ENCODE results near the gene HCRT.
"Not testable (repeated sequence)": the region's sequence is repeated elsewhere in the genome, so short reads cannot be mapped to it uniquely, and the experiment has no call there.

Gene HCRT

GRCh38 chr17:42197564-42198156, 12.4 kb upstream of the HCRT start:
- DNase-seq, result no peak

DNA sequence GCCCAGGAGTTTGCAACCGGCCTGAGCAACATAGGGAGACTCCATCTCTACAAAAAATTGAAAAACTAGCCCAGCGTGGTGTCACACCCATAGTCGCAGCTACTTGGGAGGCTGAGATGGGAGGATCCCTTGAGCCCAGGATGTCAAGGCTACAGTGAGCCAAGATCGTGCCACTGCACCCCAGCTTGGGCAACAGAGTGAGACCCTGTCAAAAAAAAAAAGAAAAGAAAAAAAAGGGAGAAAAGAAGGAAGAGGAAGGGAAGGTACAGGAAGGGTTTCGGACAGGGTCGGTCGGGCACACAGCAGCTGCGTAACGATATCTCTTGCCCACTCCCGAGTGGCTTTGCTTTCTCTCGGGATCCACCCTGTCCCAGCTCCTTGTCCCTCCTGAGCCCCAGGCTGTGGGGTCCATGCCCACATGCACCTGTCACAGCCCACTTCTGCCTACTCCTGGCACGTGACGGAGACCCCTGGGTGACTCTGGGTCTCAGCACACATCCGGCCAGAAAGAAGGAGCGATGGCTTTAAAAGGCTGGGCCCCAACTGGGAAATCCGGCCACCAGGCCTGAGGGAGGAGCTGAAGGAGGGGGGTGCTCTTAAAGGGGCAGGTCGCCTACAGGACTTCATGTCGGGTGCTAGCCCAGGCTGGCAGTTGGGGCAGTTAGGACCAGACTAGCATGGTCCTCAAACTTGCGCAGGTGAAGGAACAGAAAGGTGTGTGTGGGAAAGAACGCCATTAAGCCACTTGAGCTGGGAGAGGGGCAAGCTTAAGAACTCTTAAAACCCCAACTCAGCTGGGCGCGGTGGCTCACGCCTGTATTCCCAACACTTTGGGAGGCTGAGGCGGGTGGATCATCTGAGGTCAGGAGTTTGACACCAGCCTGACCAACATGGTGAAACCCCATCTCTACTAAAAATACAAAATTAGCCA, 9.0 kb upstream of the HCRT start, which contains the start of gene GHDC:
GHDC (minus strand) TSS at position 526 of the 931 bp plus-strand sequence. CDS start 913 bp downstream, outside the sequence.
- peak; percentile 79 for DNase-seq

- no peak for DNase-seq
These were observed 8.1 kb upstream of the HCRT start for GRCh38 chr17:42193216-42193968.

- no peak for DNase-seq
These were observed 7.2 kb upstream of the HCRT start for GRCh38 chr17:42192189-42193126.

DNA sequence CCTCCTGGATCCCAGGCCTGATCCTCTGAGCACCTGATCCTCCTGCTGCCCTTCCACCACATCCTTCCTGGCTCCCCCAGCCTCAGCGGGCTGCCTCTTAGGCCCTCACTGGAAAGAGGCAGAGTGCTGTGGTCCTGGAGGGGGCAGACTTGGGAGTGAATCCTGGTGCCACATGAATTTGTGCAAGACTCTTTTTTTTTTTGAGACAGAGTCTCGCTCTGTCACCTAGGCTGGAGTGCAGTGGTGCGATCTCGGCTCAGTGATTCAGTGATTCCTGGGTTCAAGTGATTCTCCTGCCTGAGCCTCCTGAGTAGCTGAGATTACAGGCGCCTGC, 6.0 kb upstream of the HCRT start:
- DNase-seq, result no peak

DNA sequence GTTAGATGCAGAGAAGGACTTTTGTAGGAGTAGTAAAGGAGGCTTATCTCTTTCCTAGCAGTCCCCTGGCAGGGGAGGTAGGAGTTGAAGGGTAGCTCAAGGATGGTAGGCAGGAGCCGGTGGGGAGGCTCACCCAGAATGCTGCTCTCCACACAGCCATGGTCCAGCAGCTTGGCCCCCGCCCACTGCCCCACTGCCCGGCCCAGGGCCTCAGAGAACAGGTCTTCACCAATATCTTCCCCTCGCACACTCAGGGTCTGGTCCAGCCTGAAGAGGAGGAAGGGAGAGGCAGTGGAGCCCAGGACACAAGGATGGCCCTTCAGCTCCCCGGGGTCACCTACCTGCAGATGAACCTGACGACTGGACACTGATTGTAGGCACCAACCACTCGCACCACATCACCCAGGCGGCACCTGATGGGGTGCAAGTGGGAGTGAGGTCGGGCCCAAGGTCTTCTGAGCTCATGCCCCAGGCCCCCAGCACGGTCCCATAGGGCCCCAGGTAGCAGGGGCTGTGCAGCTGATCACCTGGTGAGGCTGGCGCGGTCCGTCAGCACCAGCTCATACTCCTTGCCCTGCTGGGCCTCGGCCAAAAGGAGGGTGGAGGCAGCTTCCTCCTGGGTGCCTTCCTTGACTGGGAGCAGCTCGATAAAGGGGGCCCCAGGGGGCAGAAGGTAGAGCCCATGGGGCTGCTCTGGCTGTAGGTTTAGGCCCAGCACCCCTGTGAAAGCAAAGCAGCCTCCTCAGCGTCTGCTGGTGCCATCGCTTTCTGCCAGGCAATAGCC, 5.4 kb upstream of the HCRT start:
- DNase-seq, result no peak

GRCh38 chr17:42189651-42189965, 4.4 kb upstream of the HCRT start:
- DNase-seq, result no peak

GRCh38 chr17:42188749-42189650, 3.7 kb upstream of the HCRT start:
- no peak for DNase-seq

GRCh38 chr17:42187833-42188232, 2.6 kb upstream of the HCRT start:
- no peak for DNase-seq

GRCh38 chr17:42186191-42186590, 939 bp upstream of the HCRT start:
- not testable (repeated sequence) for DNase-seq

- no peak for DNase-seq
These were observed 324 bp upstream of the HCRT start for GRCh38 chr17:42185621-42185930.

- peak; percentile 72 for DNase-seq
These were observed 1.2 kb downstream of the HCRT start for GRCh38 chr17:42183741-42184711.

DNA sequence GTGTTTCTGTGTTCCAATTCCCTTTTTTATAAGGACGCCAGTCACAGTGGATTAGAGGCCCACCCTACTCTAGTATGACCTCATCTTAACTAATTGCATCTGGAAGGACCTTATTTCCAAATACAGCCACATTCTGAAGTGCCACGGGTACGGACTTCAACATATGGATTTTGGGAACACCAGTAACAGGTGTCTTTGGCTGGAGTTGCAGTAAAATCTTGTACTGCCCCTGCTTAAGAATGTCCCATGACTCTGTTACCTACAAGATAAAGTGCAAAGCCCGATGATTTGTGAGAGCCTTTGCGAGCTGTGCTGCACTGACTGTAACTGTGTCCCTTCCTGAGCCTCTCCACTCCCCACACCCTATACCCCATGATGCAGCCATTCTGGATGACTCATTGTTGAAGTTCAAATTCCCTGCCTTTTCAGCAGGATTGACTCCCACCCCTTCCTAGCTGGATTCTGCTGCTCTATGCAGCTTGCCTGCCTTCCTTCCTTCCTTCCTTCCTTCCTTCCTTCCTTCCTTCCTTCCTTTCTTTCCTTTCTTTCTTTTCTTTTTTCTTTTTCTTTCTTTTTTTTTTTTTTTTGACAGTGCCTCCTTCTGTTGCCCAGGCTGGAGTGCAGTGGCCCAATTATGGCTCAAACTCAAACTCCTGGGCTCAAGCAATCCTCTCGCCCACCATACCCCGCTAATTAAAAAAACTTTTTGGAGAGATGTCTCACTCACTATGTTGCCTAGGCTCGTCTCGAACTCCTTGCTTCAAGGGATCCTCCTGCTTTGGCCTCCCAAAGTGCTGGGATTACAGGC, 2.1 kb downstream of the HCRT start:
- DNase-seq, result no peak

GRCh38 chr17:42181851-42182207, 3.4 kb downstream of the HCRT start:
- no peak for DNase-seq

DNA sequence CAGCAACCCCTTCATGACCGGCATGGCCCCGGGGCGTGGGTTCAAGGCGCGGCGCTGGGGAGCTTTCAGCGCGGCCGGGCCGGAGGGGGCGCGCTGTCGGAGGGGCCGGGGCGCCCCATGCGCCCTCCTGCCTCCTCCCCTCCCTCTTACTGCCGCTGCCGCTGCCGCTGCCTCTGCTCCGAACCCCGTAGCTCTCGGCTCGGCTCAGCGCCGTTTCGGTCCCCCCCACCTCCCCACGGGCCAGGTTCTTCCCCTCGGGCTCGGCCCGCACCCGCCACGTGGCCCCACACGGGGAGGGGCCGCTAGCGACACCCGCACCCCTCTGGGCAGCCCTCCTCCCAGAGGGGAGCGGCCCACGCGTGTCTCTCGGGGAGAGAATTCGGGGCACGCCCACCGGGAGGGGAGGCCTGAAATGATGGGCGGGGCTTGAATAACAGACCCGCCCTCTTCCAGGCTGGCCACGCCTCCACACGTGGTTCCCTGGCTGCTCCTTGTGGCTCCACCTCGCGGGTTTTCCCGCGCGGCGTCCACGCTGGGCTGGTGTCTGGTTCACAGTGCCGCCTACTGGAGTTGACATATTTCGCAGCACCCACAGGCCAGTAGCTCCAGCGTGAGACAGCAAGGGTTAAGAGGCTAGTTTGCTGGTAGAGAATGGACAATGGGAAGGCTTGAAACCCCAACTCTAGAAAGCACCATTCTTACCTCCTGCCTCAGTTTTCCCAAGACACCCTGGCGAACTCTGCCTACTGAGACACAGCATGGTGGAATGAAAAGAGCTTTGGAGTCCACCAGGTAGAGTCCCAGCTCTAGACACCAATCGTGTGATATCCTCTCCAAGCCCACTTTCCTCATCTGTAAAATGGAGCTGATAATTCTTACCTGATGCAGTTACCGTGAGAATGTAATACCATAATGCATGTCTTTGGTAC, 4.1 kb downstream of the HCRT start, which contains the start of gene KCNH4:
KCNH4 (minus strand) TSS at position 221 of the 929 bp plus-strand sequence; CDS start at position 24, 197 bp downstream.
- peak; percentile 84 for DNase-seq

- DNase-seq, result no peak
These were observed 4.8 kb downstream of the HCRT start for GRCh38 chr17:42180411-42180921.

DNA sequence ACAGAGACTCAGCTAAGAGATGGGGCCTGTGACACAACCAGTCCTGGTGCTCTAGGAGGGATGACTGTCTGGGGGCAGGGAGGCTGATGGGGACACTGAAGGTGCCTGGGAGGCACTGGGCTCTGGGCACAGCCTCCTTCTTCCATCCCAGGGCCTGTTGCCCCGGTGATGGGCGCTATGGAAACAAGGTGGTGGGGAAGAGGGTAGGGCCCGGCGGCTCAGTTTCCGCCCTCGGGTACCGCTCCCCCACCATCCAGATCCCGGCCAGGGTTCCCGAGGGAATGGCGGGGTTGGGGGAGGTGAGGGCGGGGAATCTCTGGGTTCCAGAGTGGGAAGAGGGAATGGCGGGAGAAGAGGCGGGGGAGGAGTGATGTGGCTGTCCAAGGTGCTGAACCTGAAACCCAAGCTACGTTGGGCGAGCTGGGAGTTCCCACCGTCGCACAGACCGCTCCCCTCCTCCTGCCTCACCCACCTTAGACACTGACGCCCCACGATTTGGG, 5.3 kb downstream of the HCRT start:
- DNase-seq, result no peak

Measured in activated CD8-positive, alpha-beta memory T cell treated with anti-CD3 and anti-CD28 coated beads, Interleukin-2, amount 50 U/mL, for 4 hours (primary cell).